HFF-Myc (cell line): ENCODE results near the gene PRM2.

Experiments used
- DNase-seq: peaks from one replicate; pipeline ENCODE4 v3.0.0-alpha.2; 2011; ENCODE audit warnings: low read depth; ENCODE audit errors: extremely low read depth
- H3K4me3 ChIP-seq: replicated peaks from 2 replicates; pipeline ENCODE4 v1.5.1; 2011; ENCODE audit warnings: low read depth, mild to moderate bottlenecking, control low read depth, low read length
- TF ChIP-seq, protein P1 (sequence below): IDR thresholded peaks from 2 replicates; pipeline ENCODE4 v1.5.1; 2012; ENCODE audit warnings: mild to moderate bottlenecking, low read depth, low read length, control low read depth; ENCODE audit errors: missing control alignments

PRM2 gene

DNA sequence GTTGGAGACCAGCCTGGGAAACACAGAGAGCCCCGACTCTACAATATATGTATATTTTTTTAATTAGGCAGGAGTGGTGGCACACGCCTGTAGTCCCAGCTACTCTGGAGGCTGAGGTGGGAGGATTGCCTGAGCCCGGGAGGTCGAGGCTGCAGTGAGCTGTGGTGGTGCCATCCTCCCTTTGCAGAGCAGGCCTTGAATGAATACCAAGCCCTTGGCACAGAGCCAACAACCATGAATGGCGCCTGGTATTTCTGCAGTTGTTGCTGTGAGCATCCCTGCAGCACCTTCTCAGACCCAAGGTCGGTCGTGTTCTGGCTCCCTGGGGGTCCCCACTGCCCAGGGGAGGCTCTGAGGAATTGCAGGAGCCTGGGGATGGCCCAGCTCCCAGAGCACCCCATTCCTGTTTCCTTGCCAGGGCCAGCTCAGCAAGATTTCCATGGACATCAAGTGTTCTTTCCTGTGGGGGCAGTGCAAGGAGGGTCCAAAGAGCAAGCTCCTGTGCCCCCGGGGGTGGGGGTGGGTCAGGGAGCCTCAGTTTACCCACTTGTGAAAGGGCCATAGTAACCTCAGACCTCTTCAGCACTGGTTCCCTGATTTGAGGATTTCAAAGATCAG, 43.4 kb upstream of the PRM2 start:
- TF ChIP-seq, protein P1, sequence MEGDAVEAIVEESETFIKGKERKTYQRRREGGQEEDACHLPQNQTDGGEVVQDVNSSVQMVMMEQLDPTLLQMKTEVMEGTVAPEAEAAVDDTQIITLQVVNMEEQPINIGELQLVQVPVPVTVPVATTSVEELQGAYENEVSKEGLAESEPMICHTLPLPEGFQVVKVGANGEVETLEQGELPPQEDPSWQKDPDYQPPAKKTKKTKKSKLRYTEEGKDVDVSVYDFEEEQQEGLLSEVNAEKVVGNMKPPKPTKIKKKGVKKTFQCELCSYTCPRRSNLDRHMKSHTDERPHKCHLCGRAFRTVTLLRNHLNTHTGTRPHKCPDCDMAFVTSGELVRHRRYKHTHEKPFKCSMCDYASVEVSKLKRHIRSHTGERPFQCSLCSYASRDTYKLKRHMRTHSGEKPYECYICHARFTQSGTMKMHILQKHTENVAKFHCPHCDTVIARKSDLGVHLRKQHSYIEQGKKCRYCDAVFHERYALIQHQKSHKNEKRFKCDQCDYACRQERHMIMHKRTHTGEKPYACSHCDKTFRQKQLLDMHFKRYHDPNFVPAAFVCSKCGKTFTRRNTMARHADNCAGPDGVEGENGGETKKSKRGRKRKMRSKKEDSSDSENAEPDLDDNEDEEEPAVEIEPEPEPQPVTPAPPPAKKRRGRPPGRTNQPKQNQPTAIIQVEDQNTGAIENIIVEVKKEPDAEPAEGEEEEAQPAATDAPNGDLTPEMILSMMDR = no peak
- no peak for DNase-seq
- H3K4me3 ChIP-seq = no peak overlapping the region

DNA sequence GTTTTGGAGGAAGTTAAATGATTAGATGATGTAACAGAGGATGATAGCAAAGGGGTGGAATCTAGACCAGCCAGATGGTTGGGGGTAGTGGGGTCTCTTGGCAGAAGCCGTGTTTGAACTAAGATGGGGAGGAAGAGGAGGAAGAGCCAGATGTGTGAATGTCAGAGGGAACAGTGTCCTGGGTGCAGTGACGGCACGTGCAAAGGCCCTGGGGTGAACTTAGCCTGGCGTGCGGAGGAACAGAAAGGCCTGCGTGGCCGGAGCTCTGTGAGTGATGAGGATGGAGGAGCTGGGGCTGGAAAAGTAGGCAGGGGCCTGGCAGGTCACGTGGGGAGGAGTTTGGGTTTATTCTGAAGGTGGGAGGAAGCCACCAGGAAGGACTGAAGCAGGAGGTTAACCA, 42.5 kb upstream of the PRM2 start:
- no peak overlapping the region for H3K4me3 ChIP-seq
- TF ChIP-seq, protein P1 = no peak
- DNase-seq = no peak

DNA sequence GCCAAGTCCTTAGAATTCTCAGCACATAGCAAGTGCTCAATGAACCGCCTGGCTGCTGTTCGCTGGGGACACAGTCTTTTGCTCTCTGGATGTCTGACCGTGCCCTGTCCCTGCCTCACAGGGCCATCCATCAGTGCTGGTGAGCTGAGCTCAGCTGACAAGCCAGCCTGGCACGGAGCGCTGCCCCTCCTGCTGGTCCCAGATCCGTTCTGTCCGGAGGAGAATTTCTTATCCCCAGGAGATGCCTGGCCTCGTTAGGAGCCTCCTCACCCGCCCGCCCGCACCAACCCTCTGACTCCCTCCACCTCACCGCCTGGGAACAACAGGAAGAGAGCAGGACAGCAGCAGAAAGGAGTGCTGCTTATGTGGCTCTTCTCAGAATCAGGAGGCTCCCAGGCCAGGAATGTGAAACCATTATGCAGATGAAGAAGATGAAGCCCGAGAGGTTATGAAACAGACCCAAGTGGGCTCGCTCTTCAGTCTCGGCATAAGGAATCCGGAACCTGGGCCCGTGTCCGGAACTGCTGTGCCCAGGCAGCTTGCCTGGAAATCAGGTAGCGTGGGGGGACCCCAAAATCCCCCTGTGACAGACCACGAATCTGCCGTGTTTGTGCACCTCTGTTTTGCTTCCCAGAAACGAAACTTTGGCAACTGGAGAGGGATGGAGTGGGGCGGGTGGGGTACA, 40.2 kb upstream of the PRM2 start:
- TF ChIP-seq, protein P1 = no peak
- no peak for DNase-seq
- no peak overlapping the region for H3K4me3 ChIP-seq

DNA sequence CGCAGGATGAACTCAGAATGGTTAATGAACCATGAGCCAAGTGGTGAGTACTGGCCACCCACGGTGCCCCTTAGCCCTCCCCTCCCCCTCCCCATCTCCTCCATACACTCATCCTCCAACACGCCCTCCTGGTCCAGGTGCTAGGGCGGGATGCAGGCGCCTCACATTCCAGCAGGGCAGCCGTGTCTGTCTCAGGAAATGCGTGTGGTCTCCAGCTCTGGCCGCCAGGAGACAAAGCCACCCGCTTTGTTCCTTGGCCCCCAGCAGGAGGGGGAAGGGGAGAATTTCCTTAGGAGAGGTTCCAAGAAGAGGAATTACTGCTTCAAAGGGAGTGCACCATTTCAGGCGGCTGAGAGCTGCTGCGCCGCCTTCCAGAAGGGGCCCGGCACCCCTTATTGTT, 39.2 kb upstream of the PRM2 start:
- TF ChIP-seq, protein P1 = no peak

DNA sequence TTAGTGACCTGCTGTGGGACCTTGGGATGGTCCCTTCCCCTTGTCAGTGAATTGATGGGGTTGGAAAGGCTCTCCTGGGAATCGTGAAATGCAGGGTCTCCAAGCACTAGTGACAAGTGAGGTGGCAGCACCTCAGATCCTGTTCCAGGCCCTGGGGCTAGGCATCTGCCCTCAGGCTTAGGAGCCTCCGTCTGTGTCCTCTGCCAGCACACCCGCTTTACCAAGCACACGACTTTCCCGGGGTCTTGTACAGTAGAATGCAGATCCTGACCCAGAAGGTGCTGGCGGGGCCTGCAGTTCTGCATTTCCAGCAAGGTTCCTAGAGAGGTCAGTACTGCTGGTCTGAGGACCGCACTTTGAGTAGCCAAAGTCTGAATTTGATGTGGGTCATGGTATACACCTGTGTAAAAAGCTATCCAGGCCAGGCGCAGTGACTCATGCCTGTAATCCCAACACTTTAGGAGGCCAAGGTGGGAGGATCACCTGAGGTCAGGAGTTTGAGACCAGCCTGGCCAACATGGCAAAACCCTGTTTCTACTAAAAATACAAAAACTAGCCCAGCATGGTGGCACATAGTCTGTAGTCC, 38.1 kb upstream of the PRM2 start:
- TF ChIP-seq, protein P1 = no peak
- H3K4me3 ChIP-seq = no peak overlapping the region
- DNase-seq = no peak

More for the DNA sequence above, 39.2 kb upstream of the PRM2 start:
- no peak overlapping the region for H3K4me3 ChIP-seq
- no peak for DNase-seq

DNA sequence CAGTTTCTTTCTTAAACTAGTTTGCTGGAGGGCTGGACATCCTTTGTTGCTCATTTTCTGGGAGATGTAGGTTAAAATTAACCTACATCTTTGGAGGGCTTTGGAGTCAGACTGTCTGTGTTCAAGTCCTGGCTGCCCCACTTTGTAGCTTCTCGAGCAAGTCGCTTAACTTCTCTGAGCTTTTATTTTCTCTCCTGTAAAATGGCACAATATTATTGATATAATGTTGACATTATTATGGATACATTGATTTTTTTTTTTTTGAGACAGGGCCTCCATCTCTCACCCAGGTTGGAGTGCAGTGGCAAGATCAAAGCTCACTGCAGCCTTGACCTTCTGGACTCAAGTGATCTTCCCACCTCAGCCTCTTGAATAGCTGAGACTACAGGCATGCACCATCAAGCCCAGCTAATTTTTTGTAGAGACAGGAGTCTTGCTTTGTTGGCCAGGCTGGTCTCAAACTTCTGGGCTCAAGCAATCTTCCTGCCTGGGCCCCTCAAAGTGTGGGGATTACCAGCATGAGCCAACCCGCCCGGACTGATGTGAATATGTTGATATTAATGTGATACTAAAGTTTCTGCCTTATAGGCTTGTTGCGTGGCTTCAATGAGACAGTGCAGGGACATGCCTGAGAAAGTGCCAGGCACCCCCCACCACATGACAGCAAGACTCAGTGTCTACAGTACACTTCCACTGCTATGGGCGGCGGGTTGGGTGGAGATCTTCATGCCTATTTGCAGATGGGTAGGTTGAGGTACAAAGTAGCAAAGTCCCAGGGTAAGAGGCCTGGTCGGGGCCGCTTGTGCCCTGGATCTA, 37.4 kb upstream of the PRM2 start:
- H3K4me3 ChIP-seq = no peak overlapping the region
- TF ChIP-seq, protein P1 = no peak
- no peak for DNase-seq
